MM.1S (cell line): ENCODE results near the gene HSD3B1.

Experiments used
- DNase-seq: peaks from one replicate; pipeline ENCODE4 v3.0.0-alpha.2; 2015
- H2AFZ ChIP-seq: fragments of 300-600 bp; sonication (generic); 2 replicates; pipeline ENCODE4 v1.6.0; 2016; ENCODE audit warnings: antibody characterized with exemption, low read length
- H3F3A ChIP-seq: fragments of 300-600 bp; sonication (generic); 2 replicates; pipeline ENCODE4 v1.6.1; 2016; ENCODE audit warnings: mild to moderate bottlenecking, antibody characterized with exemption, low read length, moderate library complexity, mixed read lengths; ENCODE audit not compliant: insufficient read depth
- H3K27ac ChIP-seq: fragments of 300-600 bp; sonication (generic); 2 replicates; pipeline ENCODE4 v1.5.1; 2016; ENCODE audit warnings: mild to moderate bottlenecking, low read length
- H3K27me3 ChIP-seq: fragments of 300-600 bp; sonication (generic); replicated peaks from 2 replicates; pipeline ENCODE4 v1.6.0; 2016; ENCODE audit warnings: low read length; ENCODE audit not compliant: insufficient read depth
- H3K36me3 ChIP-seq: fragments of 300-600 bp; sonication (generic); replicated peaks from 2 replicates; pipeline ENCODE4 v1.6.1; 2016; ENCODE audit warnings: mild to moderate bottlenecking, low read length, mixed read lengths; ENCODE audit not compliant: insufficient read depth
- H3K4me1 ChIP-seq: fragments of 300-600 bp; sonication (generic); 2 replicates; pipeline ENCODE4 v1.6.1; 2016; ENCODE audit warnings: low read length, mixed read lengths
- H3K4me2 ChIP-seq: fragments of 300-600 bp; sonication (generic); 2 replicates; pipeline ENCODE4 v1.6.0; 2016; ENCODE audit warnings: low read depth, low read length
- H3K4me3 ChIP-seq: fragments of 300-600 bp; sonication (generic); 2 replicates; pipeline ENCODE4 v1.5.1; 2016; ENCODE audit warnings: low read length, mixed read lengths
- H3K79me2 ChIP-seq: fragments of 300-600 bp; sonication (generic); 2 replicates; pipeline ENCODE4 v1.6.1; 2016; ENCODE audit warnings: mixed run types, low read length, mixed read lengths
- H3K9ac ChIP-seq: fragments of 300-600 bp; sonication (generic); 2 replicates; pipeline ENCODE4 v1.6.1; 2016; ENCODE audit warnings: low read length, mixed read lengths
- H3K9me2 ChIP-seq: fragments of 300-600 bp; sonication (generic); replicated peaks from 2 replicates; pipeline ENCODE4 v1.6.1; 2016; ENCODE audit warnings: mild to moderate bottlenecking, low read length, mixed read lengths; ENCODE audit not compliant: insufficient read depth
- H3K9me3 ChIP-seq: fragments of 300-600 bp; sonication (generic); replicated peaks from 2 replicates; pipeline ENCODE4 v1.6.1; 2016; ENCODE audit warnings: mild to moderate bottlenecking, low read length, mixed read lengths; ENCODE audit not compliant: insufficient read depth
- H4K20me1 ChIP-seq: fragments of 300-600 bp; sonication (generic); 2 replicates; pipeline ENCODE4 v1.6.1; 2016; ENCODE audit warnings: mild to moderate bottlenecking, low read length, moderate library complexity, mixed read lengths; ENCODE audit not compliant: insufficient read depth
- CTCF ChIP-seq: fragments of 300-600 bp; sonication (generic); IDR thresholded peaks from 2 replicates; pipeline ENCODE4 v1.5.1; 2016; ENCODE audit warnings: antibody characterized with exemption, low read length, mixed read lengths
- EZH2 ChIP-seq: fragments of 300-600 bp; sonication (generic); optimal IDR thresholded peaks from 2 replicates; pipeline ENCODE3; 2017; ENCODE audit warnings: low read depth, mild to moderate bottlenecking, antibody characterized with exemption, low read length, mixed read lengths
- EZH2phosphoT487 ChIP-seq: fragments of 300-600 bp; sonication (generic); IDR thresholded peaks from 2 replicates; pipeline ENCODE4 v1.6.1; 2018; ENCODE audit warnings: antibody characterized with exemption, low read length

HSD3B1 gene

GRCh38 chr1:119531606-119532323 lies 24.8 kb downstream of the HSD3B1 start:
- Histone ChIP-seq H3K9me3 (no peaks in the 10 kb centered on the region), H2AFZ (no peak overlapping the region), H3K9me2 (no peaks in the 10 kb centered on the region), H3K27ac (no peak overlapping the region), H3K9ac (no peak overlapping the region), H3K4me1 (no peaks in the 10 kb centered on the region), H3K27me3 (no peaks in the 10 kb centered on the region), H3F3A (no peaks in the 10 kb centered on the region), H3K4me3 (no peak overlapping the region), H3K79me2 (no peaks in the 10 kb centered on the region), H3K36me3 (no peaks in the 10 kb centered on the region), H4K20me1 (no peaks in the 10 kb centered on the region), H3K4me2 (no peak overlapping the region)
- no peak for DNase-seq
- no peak for TF ChIP-seq CTCF
- TF ChIP-seq EZH2phosphoT487 = no peak
- TF ChIP-seq EZH2 = no peak

- no peaks in the 10 kb centered on the region for H3K36me3 ChIP-seq
- H2AFZ ChIP-seq = no peak overlapping the region
- H3K27me3 ChIP-seq = no peaks in the 10 kb centered on the region
- no peaks in the 10 kb centered on the region for H4K20me1 ChIP-seq
- H3K27ac ChIP-seq = no peak overlapping the region
- no peak for DNase-seq
- no peak overlapping the region for H3K4me3 ChIP-seq
- H3K9ac ChIP-seq = no peak overlapping the region
- no peaks in the 10 kb centered on the region for H3K79me2 ChIP-seq
- no peaks in the 10 kb centered on the region for H3K4me1 ChIP-seq
- H3F3A ChIP-seq = no peaks in the 10 kb centered on the region
- no peak overlapping the region for H3K4me2 ChIP-seq
- no peaks in the 10 kb centered on the region for H3K9me3 ChIP-seq
- no peak for TF ChIP-seq EZH2
- no peak for TF ChIP-seq CTCF
- TF ChIP-seq EZH2phosphoT487 = no peak
- H3K9me2 ChIP-seq = no peaks in the 10 kb centered on the region
These were observed 25.4 kb downstream of the HSD3B1 start for GRCh38 chr1:119532324-119532910.

GRCh38 chr1:119535381-119535780 lies 28.4 kb downstream of the HSD3B1 start:
- no peaks in the 10 kb centered on the region for H3F3A ChIP-seq
- no peak for TF ChIP-seq EZH2phosphoT487
- no peak for TF ChIP-seq EZH2
- no peak for TF ChIP-seq CTCF
- no peaks in the 10 kb centered on the region for H3K36me3 ChIP-seq
- no peak overlapping the region for H3K9ac ChIP-seq
- no peak overlapping the region for H3K4me2 ChIP-seq
- no peaks in the 10 kb centered on the region for H3K27me3 ChIP-seq
- no peaks in the 10 kb centered on the region for H3K79me2 ChIP-seq
- H3K27ac ChIP-seq = no peak overlapping the region
- H3K4me3 ChIP-seq = no peak overlapping the region
- DNase-seq = no peak
- H3K9me2 ChIP-seq = no peaks in the 10 kb centered on the region
- H2AFZ ChIP-seq = no peak overlapping the region
- H3K9me3 ChIP-seq = no peaks in the 10 kb centered on the region
- no peaks in the 10 kb centered on the region for H4K20me1 ChIP-seq
- no peaks in the 10 kb centered on the region for H3K4me1 ChIP-seq
